Left renal cortex interstitium (tissue), 4 donors: ENCODE measurements around the gene MAPK10. TPM values are rescaled to one million over a fixed set of nuclear protein-coding genes. Genes with fewer than 3 reads are reported as not detected.

Source experiments
- DNase-seq, 4 donors: peaks; one replicate each; pipeline ENCODE4 v3.0.0-alpha.2; 2013; ENCODE audit warnings: low read depth in 4 of 4, low spot score in 2 of 4, missing footprints in 1 of 4
- polyA plus RNA-seq, 4 donors: library from polyadenylated mRNA; unstranded; fragments of 120-200 nt; gene quantifications; one replicate each; pipeline ENCODE4 v1.2.1, GENCODE V29; 2013; ENCODE audit not compliant: insufficient read length in 4 of 4

MAPK10 gene
- polyA plus RNA-seq, 4 donors: 52.2 to 86.3 (median 65.3) TPM

- no peak for DNase-seq
Measured at GRCh38 chr4:86280246-86280645, 79.6 kb downstream of the MAPK10 start.

GRCh38 chr4:86279293-86279960 is 80.4 kb downstream of the MAPK10 start:
- no peak for DNase-seq

- no peak for DNase-seq
Measured at GRCh38 chr4:86278126-86278525, 81.7 kb downstream of the MAPK10 start.

- DNase-seq: no peak
Measured at GRCh38 chr4:86274642-86275041, 85.2 kb downstream of the MAPK10 start.

GRCh38 chr4:86272669-86273068 is 87.2 kb downstream of the MAPK10 start:
- DNase-seq: no peak

- no peak for DNase-seq
Measured at GRCh38 chr4:86271057-86271456, 88.8 kb downstream of the MAPK10 start.

- no peak for DNase-seq
Measured at GRCh38 chr4:86269354-86269753, 90.5 kb downstream of the MAPK10 start.

- no peak for DNase-seq
Measured at GRCh38 chr4:86264241-86264640, 95.6 kb downstream of the MAPK10 start.

- no peak for DNase-seq
Measured at GRCh38 chr4:86261636-86262035, 98.2 kb downstream of the MAPK10 start.

GRCh38 chr4:86256086-86256485 is 103.8 kb downstream of the MAPK10 start:
- no peak for DNase-seq

- DNase-seq: no peak
Measured at GRCh38 chr4:86250619-86251018, 109.2 kb downstream of the MAPK10 start.

- no peak for DNase-seq
Measured at GRCh38 chr4:86250006-86250405, 109.8 kb downstream of the MAPK10 start.

GRCh38 chr4:86249074-86249473 is 110.8 kb downstream of the MAPK10 start:
- DNase-seq: no peak

GRCh38 chr4:86247906-86248305 is 111.9 kb downstream of the MAPK10 start:
- DNase-seq: no peak

GRCh38 chr4:86247320-86247719 is 112.5 kb downstream of the MAPK10 start:
- DNase-seq: no peak

- no peak for DNase-seq
Measured at GRCh38 chr4:86243750-86244149, 116.1 kb downstream of the MAPK10 start.

GRCh38 chr4:86242677-86243076 is 117.2 kb downstream of the MAPK10 start:
- DNase-seq: no peak

GRCh38 chr4:86235549-86235948 is 124.3 kb downstream of the MAPK10 start:
- no peak for DNase-seq

GRCh38 chr4:86233681-86234080 is 126.2 kb downstream of the MAPK10 start:
- DNase-seq: no peak

GRCh38 chr4:86233090-86233489 is 126.8 kb downstream of the MAPK10 start:
- DNase-seq: no peak

- DNase-seq: no peak
Measured at GRCh38 chr4:86223472-86223871, 136.4 kb downstream of the MAPK10 start.

- DNase-seq: peak in 1 of 4 donors; percentile 5
Measured at GRCh38 chr4:86221002-86221401, 138.9 kb downstream of the MAPK10 start.

GRCh38 chr4:86220121-86220520 is 139.7 kb downstream of the MAPK10 start:
- no peak for DNase-seq
